Heart left ventricle (tissue), 16 donors: ENCODE data around the gene MXI1. TPM values are rescaled to one million over a fixed set of nuclear protein-coding genes. Genes with fewer than 3 reads are reported as not detected.

Source experiments
- ATAC-seq, 4 donors: fragments of 200-7000 bp; cut with Tn5 transposase; one replicate each; pipeline ENCODE4 v1.9.1; 2020 to 2022; ENCODE audit warnings: moderate library complexity in 4 of 4, mild to moderate bottlenecking in 3 of 4, moderate number of reproducible peaks in 1 of 4
- DNase-seq, 5 donors: peaks; one replicate each; pipeline ENCODE4 v3.0.0-alpha.2; 2020
- H3K27ac ChIP-seq, 12 donors: fragments of 200-600 bp; sonication (generic) in 4 of 12; one replicate each; pipeline versions ENCODE4 v1.5.0 to v1.8.0; 2016 to 2022; ENCODE audit warnings: mild to moderate bottlenecking in 2 of 12
- H3K27me3 ChIP-seq, 9 donors: fragments of 200-600 bp; sonication (generic) in 2 of 9; one replicate each; pipeline versions ENCODE4 v1.5.1 to v1.8.0; 2016 to 2022; ENCODE audit warnings: mild to moderate bottlenecking in 3 of 9
- H3K36me3 ChIP-seq, 9 donors: fragments of 200-600 bp; sonication (generic) in 2 of 9; one replicate each; pipeline versions ENCODE4 v1.5.0 to v1.8.0; 2018 to 2022; ENCODE audit warnings: mild to moderate bottlenecking in 2 of 9
- H3K4me1 ChIP-seq, 12 donors: fragments of 200-600 bp; sonication (generic) in 4 of 12; one replicate each; pipeline versions ENCODE4 v1.5.0 to v1.8.0; 2016 to 2022; ENCODE audit warnings: mild to moderate bottlenecking in 3 of 12
- H3K4me3 ChIP-seq, 12 donors: fragments of 200-600 bp; sonication (generic) in 4 of 12; one replicate each; pipeline versions ENCODE4 v1.5.0 to v1.8.0; 2017 to 2022; ENCODE audit warnings: mild to moderate bottlenecking in 9 of 12, moderate library complexity in 4 of 12
- H3K9me3 ChIP-seq, 12 donors: fragments of 200-600 bp; sonication (generic) in 4 of 12; one replicate each; pipeline versions ENCODE4 v1.5.0 to v1.8.0; 2016 to 2022; ENCODE audit warnings: mild to moderate bottlenecking in 1 of 12
- CTCF ChIP-seq, 12 donors: fragments of 200-600 bp; sonication (generic) in 4 of 12; IDR thresholded peaks; one replicate each; pipeline versions ENCODE4 v1.5.0 to v1.8.0; 2018 to 2022; ENCODE audit warnings: antibody characterized with exemption in 12 of 12, mild to moderate bottlenecking in 5 of 12
- POLR2A ChIP-seq, 2 donors: fragments of 450-650 bp; IDR thresholded peaks; one replicate each; pipeline ENCODE4 v1.6.1; 2017; ENCODE audit warnings: antibody characterized with exemption in 2 of 2, mild to moderate bottlenecking in 2 of 2, moderate library complexity in 2 of 2
- WGBS, 4 donors: extraction: QIAGEN DNeasy Blood & Tissue Kit in 2 of 4; methylation state at CpG; one replicate each; pipeline versions ENCODE4 v1.1.5 to v1.1.7; 2013 to 2018; 5-methylcytosine and 5-hydroxymethylcytosine counted together
- intact Hi-C, 10 donors: fragments of 100-400 bp; cut with DNase I; formaldehyde crosslinking; loops; one replicate each; pipeline versions ENCODE4 v1.11.1 to v1.14.2; 2022
- polyA plus RNA-seq, 2 donors: library from polyadenylated mRNA; stranded (reverse); fragments of 200-250 nt; gene quantifications; one replicate each; pipeline ENCODE4 v1.2.3, GENCODE V29; 2013
- total RNA-seq, 9 donors: library from RNA; depleted of rRNA in 2 of 9; stranded (reverse); fragments of >200 nt in 2 of 9; fragmentation: NEBNext Ultra II Directional in 3 of 9; extraction: Animal tissue kit (Norgen Biotek cat#: 25700) in 3 of 9; gene quantifications; one replicate each; pipeline versions ENCODE4 v1.1.0 to v1.2.4, GENCODE V29; 2016 to 2023
- donor health status: ischemic (EF 13 %, LVEDD 7.1; RV severe dilation, severe dysfunction).
- donor health status: healthy with polysubstance abuse.
- donor health status: DM: no; HTN: yes; CAD: no.
- donor health status: DM: no; HTN: no; CAD: no.
- donor health status: ischemic (EF 25% LVEDD 6.9; RV normal size, moderate dysfunction).
- donor health status: ischemic (EF 25% LVEDD 5.7; RV mildly dilated, moderate dysfunction).
- donor health status: healthy.
- donor health status: DM: yes; HTN: yes; CAD: no.
- donor health status: ischemic (EF 35%, LVEDD 5.7; RV mildly dilated, moderate dysfunction).
- donor health status: nonischemic (EF 11% LVEDD 7.7; RV severe dilation, severe dysfunction).
- donor health status: DM: yes; HTN: yes; CAD: no.
- donor health status: PGD.
- donor health status: ischemic (EF 29% LVEDD 5.4; RV normal size, mild dysfunction).
- donor health status: nonischemic (EF 23%, LVEDD 6.1; RV moderate dilation, normal function).

The MXI1 gene
- total and polyA plus RNA-seq, 11 donors, result 20.3 to 83.2 (median 60.6) TPM

GRCh38 chr10:110300486-110300986 is 93.1 kb downstream of the MXI1 start:
- no peak overlapping the region for H3K4me3 ChIP-seq
- H3K4me1 ChIP-seq, result peaks cover 0 to 62% (median 48%) of the 10 kb centered on the region in 12 donors
- H3K9me3 ChIP-seq, result no peaks in the 10 kb centered on the region
- H3K36me3 ChIP-seq, result peaks cover 0 to 79% (median 75%) of the 10 kb centered on the region in 9 donors
- intact Hi-C loops, result no loop called here
- H3K27ac ChIP-seq, result no peak overlapping the region
- no peak for DNase-seq
- TF ChIP-seq CTCF (IDR thresholded peaks at IDR 0.05), result no peak
- TF ChIP-seq POLR2A (IDR thresholded peaks at IDR 0.05), result no peak
- no peaks in the 10 kb centered on the region for H3K27me3 ChIP-seq
- no peak for ATAC-seq
- 37 to 48% (median 44%) methylated on average over 5 of the region's 5 CpGs for WGBS, 4 donors

- H3K4me1 ChIP-seq, result peaks cover 0 to 63% (median 50%) of the 10 kb centered on the region in 12 donors
- H3K9me3 ChIP-seq, result no peaks in the 10 kb centered on the region
- peak overlapping the region; percentile 72 to 93 (median 86) for H3K4me3 ChIP-seq
- DNase-seq, result no peak
- intact Hi-C loops, result no loop called here
- TF ChIP-seq CTCF (IDR thresholded peaks at IDR 0.05) (no peak), POLR2A (IDR thresholded peaks at IDR 0.05) (no peak)
- WGBS, 4 donors, result 4 to 8% (median 4%) methylated on average over 4 of the region's 4 CpGs
- ATAC-seq, result no peak
- no peaks in the 10 kb centered on the region for H3K27me3 ChIP-seq
- peak overlapping the region in 6 of 12 donors; percentile 89 to 96 (median 92) for H3K27ac ChIP-seq
- peaks cover 0 to 47% (median 44%) of the 10 kb centered on the region in 9 donors for H3K36me3 ChIP-seq
Observed at GRCh38 chr10:110303681-110304080, 96.3 kb downstream of the MXI1 start.

- Histone ChIP-seq H3K27ac (peak overlapping the region; percentile 81 to 96 (median 92)), H3K4me1 (peaks cover 0 to 58% (median 45%) of the 10 kb centered on the region in 12 donors), H3K4me3 (peak overlapping the region; percentile 72 to 93 (median 86)), H3K27me3 (no peaks in the 10 kb centered on the region), H3K36me3 (peaks cover 0 to 40% (median 36%) of the 10 kb centered on the region in 9 donors), H3K9me3 (no peaks in the 10 kb centered on the region)
- TF ChIP-seq POLR2A (IDR thresholded peaks at IDR 0.05), result no peak
- TF ChIP-seq CTCF (IDR thresholded peaks at IDR 0.05), result no peak
- intact Hi-C loops, result no loop called here
- ATAC-seq (peak; percentile 64 to 79 (median 68)), DNase-seq (peak in 1 of 5 donors; percentile 32)
- WGBS, 4 donors, result 0 to 1% (median 1%) methylated on average over 23 to 42 of the region's 42 CpGs
Observed at GRCh38 chr10:110304394-110304779, 97.0 kb downstream of the MXI1 start.

DNA sequence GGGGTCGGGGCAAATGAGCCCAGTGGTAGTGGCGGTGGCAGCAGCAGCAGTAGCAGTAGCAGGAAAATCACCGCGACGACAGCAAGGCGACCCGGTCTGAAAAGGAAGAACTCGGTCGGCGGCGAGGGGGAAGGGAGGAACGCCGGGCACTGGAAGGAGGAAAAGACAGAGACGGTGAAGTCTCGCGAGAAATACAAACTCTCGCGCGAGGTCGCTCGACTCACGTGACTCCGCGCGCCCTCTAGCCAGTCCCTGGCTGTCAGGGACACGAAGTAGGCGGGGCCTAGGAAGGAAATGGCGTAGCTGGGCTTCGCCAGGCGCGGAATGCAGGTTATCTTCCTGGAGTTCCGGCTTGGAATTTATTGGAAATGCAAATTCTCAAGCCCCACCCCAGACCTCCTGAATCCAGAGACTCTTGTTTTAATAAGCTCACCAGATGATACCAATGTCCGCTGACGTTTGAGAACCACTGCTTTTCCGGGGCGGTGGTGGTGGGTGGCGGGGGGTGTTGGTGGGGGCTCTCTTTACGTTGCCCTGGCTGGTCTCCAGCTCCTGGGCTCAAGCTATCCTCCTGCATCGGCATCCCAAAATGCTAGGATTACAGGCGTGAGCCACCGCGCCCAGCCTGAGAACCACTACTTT is 97.5 kb downstream of the MXI1 start, which contains the start of gene SMNDC1:
TSS of gene SMNDC1 (minus strand) at position 141 of the 642 bp plus-strand sequence. CDS start 1,333 bp downstream, outside the sequence.
- 0 to 1% (median 0%) methylated on average over 38 to 42 of the region's 42 CpGs for WGBS, 4 donors
- ATAC-seq, result peak; percentile 95 to 97 (median 96)
- intact Hi-C loops, result loop anchor here in 3 of 10 donors (1.0 to 5.0 kb wide), 4 partner anchors 197 to 297 kb away; no protein-coding TSS in a partner anchor

More for the DNA sequence above, 97.5 kb downstream of the MXI1 start, which contains the start of gene SMNDC1:
- Histone ChIP-seq H3K9me3 (no peaks in the 10 kb centered on the region), H3K4me1 (peaks cover 0 to 55% (median 41%) of the 10 kb centered on the region in 12 donors), H3K4me3 (peak within 1 kb of the TSS; percentile 72 to 93 (median 86)), H3K27me3 (no peaks in the 10 kb centered on the region), H3K36me3 (peaks cover 0 to 35% (median 32%) of the 10 kb centered on the region in 9 donors), H3K27ac (peak within 1 kb of the TSS; percentile 81 to 96 (median 92))
- TF ChIP-seq CTCF (IDR thresholded peaks at IDR 0.05), result no peak
- TF ChIP-seq POLR2A (IDR thresholded peaks at IDR 0.05), result peak in 1 of 2 donors; percentile 72
- peak; percentile 97 to 98 (median 98) for DNase-seq
